Activated CD4-positive, alpha-beta T cell treated with anti-CD3 and anti-CD28 coated beads for 1 hour (primary cell): ENCODE data around the gene TMEM212.

Experiments used
- DNase-seq: peaks from one replicate; pipeline ENCODE4 v3.0.0-alpha.2; 2020

Gene TMEM212

GRCh38 chr3:171842864-171843518 lies at the start of gene TMEM212:
Gene TMEM212 (plus strand): TSS chr3:171843349. CDS start chr3:171843384, 35 bp downstream.
- DNase-seq, result no peak

GRCh38 chr3:171796625-171797264 lies 46.4 kb upstream of the TMEM212 start:
- DNase-seq, result no peak

GRCh38 chr3:171797265-171797679 lies 45.9 kb upstream of the TMEM212 start:
- DNase-seq, result no peak

DNA sequence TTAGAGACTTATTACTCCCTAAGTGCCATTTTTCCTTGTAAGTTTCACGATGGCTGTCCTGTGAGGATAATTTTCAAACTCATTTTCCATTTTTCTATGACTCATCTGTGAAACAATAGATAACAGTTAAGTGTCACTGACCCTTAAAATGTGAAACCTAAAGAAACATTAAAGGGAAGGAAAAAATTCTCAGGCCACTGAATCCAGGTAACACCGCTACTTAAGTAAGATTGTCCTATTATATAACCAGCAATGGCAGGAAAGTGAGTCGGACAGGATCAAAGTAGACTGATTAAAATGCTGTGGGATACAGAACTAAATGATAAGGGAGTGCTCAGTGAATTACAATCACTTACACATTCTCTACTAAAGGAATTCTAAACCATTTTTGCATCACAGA lies 45.3 kb upstream of the TMEM212 start:
- no peak for DNase-seq

DNA sequence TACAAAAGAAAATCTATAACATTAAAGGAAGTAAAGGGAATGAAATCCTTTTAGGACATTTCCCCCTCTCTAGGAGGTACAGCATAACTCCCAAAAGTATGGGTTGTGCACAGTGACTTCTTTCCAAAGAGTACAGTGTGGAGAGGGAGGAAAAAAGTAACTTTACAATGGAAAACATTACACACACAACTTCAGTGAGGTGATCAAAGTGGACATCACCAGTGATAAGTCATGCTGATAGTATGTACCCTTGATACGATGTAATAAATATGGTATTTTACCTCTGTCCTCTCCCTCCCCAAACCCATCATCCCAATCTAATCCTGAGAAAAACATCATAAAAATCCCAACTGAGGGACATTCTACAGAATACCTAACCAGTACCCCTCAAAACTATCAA lies 43.6 kb upstream of the TMEM212 start:
- DNase-seq, result no peak

- DNase-seq, result no peak
Measured at GRCh38 chr3:171801738-171802589, 41.2 kb upstream of the TMEM212 start.

GRCh38 chr3:171802590-171802956 lies 40.6 kb upstream of the TMEM212 start:
- DNase-seq, result no peak

DNA sequence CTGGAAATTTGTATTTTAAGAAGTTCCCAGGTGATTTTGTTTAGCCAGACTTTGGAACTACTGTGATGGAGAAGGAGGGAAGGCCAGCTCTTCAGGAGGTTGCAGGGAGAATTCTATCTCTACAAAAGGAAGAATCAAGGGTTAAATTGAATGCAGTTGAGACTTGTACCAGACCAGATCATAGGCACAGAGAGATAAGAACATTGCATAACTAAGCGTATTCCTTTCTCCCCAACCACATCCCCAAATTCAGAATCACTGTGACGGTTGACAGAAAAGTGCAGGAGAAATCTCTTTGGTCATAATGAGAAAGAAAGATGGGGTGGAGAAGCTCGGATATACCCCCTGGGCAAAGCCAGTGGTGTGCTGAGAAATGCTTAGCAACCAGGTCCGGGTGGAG lies 40.1 kb upstream of the TMEM212 start:
- no peak for DNase-seq

DNA sequence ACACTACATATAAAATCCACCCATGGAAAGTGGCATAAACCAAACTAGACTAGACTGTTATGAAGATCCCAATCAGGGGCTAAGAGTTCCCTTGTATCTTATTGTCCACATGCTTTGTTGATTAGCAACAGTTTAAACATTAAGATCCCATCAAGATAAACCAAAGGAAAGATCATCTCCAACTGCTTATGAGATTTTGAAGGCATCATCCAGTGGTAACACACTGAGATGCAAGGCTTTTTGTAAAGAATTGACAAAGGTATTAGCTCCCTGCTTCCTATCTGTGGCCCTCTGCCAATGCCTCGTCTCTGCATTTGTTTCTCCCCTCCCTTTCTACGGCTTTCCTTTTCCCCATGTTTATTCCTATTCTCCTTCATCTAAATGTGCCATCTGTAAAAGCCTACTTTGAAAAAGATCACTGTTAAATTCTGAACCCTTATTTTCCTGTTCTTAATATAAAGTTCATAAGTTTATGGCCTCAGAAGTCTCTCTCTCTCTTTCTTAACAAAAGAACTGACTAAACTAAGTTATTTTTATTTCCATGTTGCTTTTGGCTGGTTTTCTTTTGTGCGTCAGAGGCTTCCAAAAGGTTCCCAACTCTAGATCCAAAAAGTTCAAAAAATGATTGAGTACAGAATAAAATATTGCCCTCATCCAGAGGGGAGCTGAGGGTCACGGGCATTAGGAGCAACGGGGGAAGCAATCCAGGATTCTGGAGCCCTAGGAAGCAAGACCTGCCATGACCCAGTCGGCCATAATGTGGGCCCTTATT lies 38.3 kb upstream of the TMEM212 start:
- no peak for DNase-seq

- no peak for DNase-seq
Measured at GRCh38 chr3:171805687-171806086, 37.5 kb upstream of the TMEM212 start.

DNA sequence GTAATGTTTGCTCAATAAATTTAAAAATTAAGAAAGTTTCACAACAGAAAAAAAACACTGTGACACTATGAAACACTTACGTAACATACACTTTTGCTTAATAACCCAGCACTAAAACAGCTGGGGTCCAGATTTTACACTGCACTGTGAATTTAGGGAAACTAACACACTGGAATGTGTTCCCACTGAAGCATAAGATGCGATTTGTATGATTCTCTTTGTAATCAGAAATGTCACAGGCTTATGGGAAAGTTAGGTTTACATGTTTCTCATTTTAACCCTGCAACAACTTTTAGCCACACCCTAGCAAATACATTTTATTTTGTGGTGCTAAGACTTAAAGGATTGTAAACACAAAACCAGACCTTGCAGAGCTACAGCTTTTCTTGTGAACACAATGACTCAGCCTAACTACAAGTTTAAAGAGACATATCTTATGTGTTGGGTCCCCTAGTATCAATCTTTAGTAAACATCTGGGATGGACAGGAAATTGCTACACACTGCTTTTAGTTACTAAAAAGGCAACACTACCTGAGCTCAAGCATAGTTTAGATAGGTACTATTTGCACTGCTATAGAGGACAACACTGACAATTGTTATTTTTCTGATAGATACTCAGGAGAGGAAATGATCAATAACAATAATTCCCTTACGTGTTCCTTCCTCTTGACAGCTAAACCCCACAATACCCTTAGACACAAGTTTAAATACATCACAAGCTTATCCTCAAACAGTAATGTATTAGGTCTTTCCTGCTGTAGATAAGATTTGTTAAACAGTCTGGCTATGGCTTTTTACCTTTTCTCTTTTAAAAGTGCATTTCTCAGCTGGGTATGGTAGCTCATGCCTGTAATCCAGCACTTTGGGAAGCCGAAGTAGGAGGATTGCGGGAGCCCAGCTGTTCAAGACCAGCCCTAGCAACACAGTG lies 36.7 kb upstream of the TMEM212 start:
- DNase-seq, result no peak

- no peak for DNase-seq
Measured at GRCh38 chr3:171807129-171807675, 35.9 kb upstream of the TMEM212 start.

DNA sequence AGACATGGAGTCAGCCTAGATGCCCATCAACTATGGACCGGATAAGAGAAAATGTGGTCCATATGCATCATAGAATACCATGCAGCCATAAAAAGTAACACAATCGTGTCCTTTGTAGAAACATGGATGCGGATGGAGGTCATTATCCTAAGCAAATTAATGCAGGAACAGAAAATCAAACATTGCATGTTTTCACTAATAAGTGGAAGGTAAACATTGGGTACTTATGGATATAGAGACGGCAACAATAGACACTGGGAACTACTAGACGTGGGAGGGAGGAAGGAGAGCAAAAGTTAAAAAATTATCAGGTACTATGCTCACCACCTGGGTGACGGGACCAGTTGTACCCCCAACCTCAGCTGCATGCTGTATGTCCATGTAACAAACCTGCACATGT lies 35.3 kb upstream of the TMEM212 start:
- DNase-seq, result no peak

GRCh38 chr3:171809611-171809860 lies 33.6 kb upstream of the TMEM212 start:
- no peak for DNase-seq

DNA sequence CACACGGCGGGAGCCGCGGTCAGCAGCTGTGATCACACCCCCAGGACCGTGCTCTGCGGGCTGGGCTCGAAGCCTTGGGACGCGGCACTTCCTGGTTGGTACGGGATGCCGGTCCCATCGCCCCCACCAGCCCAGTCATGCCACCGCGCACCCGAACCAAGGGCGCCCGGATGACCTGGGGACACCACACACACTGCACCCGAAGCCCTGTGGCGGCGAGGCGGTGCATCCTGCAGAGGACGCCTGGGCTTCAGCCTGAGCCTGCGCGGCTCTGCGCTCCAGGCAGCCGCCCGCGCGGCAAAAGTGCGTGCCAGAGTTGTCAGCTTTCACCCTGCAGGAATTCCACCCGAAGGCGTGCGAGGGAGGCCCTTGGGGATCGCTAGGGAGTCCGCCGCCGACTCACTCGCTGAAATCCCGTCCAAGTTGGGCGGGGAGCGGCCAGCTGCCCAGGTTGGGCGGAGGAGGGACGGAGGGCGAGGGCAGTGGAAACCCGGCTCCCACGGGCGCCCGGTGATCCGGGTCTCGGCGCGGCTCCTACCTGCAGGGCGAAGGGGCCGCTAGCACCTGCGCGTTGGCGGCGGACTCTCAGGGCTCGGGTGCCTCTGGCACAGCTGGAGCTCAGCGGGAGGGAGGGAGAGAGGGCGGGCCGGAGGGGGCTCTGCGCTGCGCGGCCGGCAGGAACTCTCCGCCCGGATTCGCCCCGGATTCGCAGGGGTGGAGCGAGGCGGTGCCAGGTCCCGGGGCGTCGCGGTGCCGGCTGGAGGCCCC lies 33.1 kb upstream of the TMEM212 start, which contains the start of gene PLD1:
PLD1 (minus strand) TSS at position 623 of the 768 bp plus-strand sequence. CDS start 72,432 bp downstream, outside the sequence.
- DNase-seq, result no peak

GRCh38 chr3:171810629-171811294 lies 32.4 kb upstream of the TMEM212 start:
- DNase-seq, result no peak

DNA sequence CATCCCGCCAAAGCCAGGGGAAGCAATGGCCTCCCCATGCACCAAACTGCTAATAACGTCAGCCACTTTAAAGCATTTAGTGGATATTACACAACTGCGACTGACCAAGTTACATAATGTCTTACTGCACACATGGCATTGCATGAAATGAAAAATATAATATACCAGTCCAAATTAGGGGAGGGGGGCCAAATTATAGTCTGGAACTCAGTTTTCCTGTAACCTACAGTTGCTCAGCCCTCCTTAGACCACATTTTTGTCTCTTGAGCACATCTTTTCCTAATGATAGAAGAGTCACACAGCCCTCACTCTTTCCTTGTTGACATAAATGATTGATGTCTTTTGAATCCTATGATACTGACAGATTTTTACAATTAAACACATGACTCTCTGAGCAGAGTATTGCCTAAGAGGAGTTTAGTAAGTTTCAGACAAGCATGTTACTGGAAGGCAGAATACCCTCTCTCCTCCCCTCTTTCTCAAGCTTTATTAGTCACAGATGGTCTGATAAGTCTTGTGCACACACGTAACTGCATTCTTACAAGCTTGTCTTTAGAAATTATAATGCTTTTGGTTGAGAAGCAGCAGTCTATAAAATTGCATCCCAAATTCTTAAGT lies 31.7 kb upstream of the TMEM212 start:
- no peak for DNase-seq

DNA sequence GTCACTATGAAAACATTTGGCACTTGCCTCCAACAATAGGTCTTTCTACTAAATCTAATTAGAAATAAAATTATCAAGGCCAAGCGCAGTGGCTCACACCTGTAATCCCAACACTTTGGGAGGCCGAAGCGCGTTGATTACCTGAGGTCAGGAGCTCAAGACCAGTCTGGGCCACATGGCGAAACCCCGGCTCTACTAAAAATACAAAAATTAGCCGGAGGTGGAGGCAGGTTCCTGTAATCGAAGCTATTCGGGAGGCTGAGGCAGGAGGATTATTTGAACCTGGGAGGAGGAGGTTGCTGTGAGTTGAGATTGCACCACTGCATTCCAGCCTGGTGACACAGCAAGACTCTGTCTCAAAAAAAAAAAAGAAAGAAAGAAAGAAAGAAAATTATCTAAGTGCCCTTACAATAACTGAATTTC lies 31.2 kb upstream of the TMEM212 start:
- no peak for DNase-seq

DNA sequence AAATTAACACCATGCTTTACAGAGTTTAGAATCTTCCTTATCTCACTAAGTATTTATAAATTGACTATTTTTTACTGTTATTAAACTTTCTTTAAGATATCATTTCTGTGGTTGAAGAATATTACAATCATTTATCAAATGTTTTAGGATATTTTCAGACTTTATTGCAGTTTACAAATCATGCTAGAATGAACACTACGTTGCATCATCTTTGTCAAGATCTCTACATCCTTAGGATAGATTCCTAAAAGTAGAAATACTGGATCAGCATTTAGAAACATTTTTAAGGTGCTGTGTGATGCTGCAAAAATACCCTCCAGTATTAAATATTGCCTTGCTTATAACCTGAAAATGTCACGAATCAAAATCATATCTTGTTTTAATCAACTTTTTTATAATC lies 30.3 kb upstream of the TMEM212 start:
- DNase-seq, result no peak
